ENCODE results near the gene NUAK2.

Gene NUAK2

GRCh38 chr1:205294175-205294917 is 27.2 kb downstream of the NUAK2 start:
- DNase-seq: no peak

DNA sequence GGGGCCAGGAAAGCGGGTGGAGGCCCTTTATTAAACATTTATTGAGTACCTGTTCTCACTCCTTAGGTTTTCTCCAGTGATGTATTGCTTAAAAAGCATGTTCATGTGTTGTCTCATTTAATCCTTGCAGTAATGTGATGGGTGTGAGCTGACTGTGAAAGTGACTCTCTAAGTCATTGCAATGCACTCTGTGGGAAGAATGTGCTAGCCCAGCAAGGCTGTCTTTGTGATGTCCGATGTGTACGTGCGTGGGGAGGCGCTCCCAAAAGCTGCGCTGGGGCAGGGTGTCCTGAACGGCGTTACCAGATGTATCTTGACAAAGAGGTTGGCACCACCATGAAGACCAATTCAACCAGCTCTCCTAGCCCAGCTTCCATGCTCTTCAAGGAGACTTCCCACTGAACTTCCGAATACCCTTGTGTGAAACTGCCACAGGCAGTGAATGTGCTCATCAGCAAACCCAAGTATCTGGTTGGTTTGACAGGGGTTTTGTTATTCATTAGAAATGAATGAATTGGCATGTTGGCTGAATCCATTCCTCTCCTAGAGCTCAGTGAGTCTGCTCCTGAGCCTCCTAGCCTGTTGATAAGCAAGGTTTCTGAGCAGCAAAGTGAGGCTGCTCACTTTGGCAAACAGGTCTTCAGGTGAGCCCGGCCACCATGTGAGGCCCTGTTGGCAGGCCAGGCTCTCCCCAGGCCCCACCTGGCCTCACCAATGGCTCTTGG is 28.0 kb downstream of the NUAK2 start:
- no peak for DNase-seq

DNA sequence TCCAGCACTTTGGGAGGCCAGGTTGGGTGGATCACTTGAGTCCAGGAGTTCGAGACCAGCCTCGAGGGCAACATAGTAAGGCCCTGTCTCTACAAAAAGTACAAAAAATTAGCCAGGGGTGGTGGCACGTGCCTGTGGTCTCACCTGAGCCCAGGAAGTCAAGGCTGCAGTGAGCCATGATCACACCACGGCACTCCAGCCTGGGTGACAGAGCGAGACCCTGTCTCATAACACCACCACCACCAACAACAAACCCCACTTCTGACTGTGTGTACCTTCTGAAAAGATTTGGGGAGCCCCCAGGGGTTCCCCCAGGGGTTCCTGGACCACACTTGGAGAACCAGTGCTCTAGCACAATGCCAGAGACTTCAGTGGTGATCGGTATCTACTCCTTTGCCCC is 29.9 kb downstream of the NUAK2 start:
- DNase-seq: no peak

- peak; percentile 96 to 99 for DNase-seq
Measured at GRCh38 chr1:205287767-205288559, 33.6 kb downstream of the NUAK2 start.

- DNase-seq: peak in 1 of 2 donors; percentile 37
Measured at GRCh38 chr1:205287076-205287475, 34.5 kb downstream of the NUAK2 start.

DNA sequence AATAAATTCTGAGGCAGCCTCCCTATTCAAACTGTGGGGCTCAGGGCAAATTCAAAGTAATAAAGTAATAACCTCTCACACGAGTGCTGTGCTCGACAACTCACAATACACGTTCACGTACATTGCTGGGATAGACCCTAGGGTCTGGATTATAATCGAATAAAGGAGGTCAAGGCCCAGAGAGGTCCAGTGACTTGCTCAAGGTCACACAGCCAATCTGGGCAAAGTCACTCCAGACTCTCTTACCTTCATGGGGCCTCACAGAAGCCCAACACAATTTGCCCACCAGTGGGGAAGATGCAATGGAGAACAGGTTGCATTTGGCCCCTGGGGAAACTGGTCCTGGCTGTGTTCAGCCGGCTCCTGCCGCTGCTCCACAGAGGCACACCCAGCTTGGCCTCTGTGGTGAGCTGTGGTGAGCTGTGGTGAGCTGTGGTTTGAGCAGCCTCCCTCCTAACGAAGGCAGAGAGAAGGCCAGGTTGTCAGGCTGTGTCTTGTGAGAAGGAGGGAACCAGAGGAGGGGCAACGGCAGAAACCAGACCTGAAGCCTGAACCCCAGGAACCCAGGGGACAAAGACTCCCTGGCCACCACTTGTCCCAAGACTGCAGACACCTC is 35.1 kb downstream of the NUAK2 start:
- DNase-seq: peak in 1 of 2 donors; percentile 11

- peak; percentile 41 to 59 for DNase-seq
Measured at GRCh38 chr1:205285381-205286101, 36.0 kb downstream of the NUAK2 start.

DNA sequence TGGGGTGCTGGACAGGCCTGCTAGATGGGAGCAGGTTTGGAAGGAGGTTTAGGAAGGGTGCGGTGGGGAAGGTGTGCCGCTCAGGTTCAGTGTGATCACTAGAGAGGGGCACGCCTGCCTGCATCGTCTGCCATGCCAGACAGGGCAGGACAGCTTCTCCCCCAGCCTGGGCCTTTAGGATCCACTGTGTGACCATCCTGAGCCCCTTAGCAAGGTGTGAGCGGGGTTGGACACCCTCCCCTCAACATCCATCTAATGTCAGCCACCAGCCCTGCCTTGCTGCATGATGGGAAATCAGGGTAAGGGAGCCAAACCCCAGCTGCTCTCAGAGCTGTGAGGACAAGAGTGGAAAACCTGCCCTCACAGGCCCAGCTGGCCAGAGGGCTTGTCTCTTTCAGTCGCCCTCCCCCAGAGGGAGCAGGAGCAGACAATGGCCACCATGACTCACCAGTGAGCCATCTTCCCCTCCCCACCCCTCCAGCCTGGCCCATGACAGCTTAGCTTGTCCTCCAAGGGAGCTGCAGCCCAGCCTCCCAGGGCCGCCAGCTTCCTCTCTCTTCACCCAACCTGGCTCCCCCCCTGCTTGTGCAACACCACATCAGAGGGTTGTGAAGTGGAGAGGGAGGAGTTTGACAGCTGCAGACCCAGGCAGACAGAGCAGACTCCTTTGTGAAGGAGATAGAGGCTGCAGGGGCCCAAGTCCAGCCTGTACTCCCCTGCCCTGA is 37.0 kb downstream of the NUAK2 start:
- DNase-seq: peak; percentile 96 to 97

DNA sequence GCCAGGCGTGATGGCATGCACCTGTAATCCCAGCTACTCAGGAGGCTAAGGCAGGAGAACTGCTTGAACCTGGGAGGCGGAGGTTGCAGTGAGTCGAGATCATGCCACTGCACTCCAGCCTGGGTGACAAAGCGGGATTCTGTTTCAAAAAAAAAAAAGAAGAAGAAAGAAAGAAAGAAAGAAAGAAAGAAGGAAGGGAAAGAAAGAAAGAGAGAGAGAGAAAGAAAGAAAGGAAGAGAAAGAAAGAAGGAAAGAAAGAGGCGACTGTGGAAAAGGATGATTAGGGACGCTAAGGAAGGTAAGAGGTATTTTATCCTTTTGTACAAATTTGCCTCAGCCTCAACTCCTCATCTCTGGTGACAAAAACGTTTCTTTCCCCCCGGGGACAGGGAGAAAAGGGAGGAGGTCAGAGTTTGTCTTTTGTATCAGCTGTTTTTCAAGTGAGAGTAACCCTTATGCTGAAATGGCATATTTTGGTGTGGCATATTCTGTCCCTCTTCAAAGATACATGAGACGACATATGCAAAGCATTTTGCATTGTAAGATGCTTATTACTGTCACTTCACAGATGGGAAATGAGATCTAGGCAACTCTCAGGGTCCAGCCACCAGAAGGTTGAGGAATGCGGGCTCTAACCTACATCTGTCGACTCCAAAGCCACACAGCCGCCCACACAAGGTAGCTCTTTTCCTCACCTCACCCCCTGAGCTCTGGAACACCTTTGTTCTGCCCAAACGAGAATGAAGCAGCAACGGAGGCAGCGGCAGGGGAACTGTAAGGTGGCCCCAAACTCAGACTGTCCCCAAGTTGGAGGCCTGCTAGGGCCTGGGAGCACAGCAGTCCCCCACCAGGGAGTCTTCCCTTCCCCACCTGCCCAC is 38.0 kb downstream of the NUAK2 start:
- no peak for DNase-seq

- peak in 1 of 2 donors; percentile 28 for DNase-seq
Measured at GRCh38 chr1:205280666-205281395, 40.7 kb downstream of the NUAK2 start.

DNA sequence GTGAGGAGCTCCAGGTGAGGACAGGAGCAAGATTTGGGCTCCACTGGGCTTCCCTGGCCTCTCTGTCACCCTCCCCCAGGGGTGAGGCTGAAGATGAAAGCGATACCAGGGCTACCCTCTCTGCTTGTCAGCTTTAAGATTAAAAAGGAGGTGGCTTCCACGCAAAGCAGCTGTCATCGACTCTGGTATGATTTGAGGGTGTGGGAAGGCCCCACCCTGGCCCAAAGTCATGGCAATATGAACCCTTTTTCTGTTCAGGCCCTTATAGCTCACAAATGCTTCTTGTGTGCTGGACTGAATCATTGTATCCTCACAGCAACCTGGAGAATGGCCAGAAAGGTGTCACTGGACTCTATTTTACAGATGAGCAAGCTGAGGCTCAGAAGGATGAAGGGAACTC is 41.6 kb downstream of the NUAK2 start:
- DNase-seq: no peak

DNA sequence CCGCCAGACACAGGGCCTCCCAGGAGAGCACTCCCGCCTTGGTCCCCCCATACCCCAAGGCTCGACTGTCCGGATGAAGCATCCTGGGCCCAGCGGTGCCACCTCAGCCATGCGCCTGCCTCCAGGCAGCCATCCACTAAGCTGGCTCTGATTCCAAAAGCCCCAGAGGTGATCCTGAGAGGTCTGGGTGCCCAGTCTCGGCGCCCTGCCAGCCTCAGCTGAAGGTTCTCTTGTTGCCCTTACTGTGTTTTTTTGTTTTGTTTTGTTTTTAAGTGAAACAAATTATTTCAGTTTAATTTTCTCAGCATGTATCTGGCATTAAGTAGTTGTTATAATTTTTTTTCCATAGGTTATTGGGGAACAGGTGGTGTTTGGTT is 44.9 kb downstream of the NUAK2 start:
- DNase-seq: no peak

DNA sequence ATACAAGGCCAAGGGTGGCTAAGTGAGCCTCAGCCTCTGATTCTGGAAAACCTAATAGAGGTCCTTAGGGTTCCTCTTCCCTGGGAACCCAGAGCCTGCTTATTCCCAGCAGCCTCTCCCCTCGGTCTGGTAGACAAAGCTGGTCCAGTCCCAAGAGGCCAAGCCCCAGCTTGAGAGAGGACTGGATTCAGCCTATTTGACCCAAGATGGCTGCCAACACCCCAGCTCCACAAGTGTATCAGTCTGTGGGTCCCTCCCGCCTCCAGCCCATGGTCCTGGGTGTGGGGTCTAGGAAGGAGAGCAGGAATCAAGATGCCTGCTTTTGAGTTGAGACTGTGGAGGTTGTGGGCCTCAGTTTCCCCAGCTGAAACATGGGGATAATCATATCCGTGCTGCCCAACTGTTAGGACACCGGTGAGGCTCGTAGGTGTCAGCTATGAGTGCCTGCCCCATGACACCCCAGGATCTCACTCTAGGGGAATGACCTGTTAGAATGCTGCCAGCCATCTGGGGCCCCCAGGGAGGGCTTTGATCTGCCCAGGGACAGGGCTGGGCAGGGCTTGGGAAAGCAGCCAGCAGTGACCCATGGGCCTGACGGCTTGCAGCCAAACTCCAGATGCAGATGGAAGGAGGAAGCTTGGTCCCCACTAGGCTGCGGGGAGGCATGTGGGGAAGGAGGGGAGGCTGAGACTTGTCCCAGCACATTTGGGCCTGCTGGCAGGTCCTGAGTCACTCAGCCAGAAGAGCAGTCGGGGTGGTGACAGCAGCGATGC is 45.4 kb downstream of the NUAK2 start:
- no peak for DNase-seq

- no peak for DNase-seq
Measured at GRCh38 chr1:205275133-205275532, 46.4 kb downstream of the NUAK2 start.

- DNase-seq: peak; percentile 8 to 52
Measured at GRCh38 chr1:205274041-205274691, 47.4 kb downstream of the NUAK2 start.

DNA sequence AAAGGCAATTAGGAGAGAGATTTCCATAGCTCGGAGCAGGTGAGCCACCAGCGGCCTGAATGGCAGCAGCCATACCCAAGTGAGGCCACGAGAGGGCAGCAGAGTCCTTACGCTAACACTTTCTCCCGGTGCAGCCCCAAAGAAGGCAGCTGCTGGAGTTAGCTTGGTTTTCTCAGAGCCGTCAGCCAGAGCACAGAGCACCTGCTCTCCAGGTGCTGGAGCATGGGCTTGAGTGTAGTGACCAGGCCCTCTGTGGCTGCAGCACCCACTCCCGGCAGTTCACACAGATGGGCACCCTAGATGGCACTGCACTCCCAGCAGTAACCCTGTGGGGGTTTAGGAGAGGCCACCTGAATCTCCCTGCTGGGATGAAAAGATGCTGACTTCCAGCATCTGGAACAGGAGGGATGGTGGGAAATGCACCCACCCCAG is 48.0 kb downstream of the NUAK2 start:
- DNase-seq: peak; percentile 77 to 86

DNA sequence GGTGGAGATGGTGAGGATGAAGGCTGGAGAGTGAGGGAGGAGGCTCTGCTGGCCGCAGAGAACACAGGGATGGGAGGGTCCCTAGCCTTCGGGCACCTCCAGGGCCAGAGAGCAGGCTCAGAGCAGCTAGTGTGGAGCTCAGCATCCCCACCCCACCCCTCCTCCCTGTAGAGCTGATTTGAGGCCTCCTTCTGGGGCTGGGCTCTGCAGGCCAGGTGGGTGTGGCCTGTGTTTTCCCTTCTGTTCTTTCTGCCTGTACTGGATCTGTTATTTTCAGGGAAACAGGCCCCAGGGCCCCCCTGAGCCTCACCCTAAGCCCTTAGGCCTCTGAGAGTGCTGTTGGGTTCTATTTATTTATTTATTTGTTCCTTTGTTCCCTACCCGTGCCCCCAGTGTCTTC is 49.0 kb downstream of the NUAK2 start:
- no peak for DNase-seq

GRCh38 chr1:205271745-205272144 is 49.8 kb downstream of the NUAK2 start:
- DNase-seq: no peak

Measured in inflammatory macrophage (primary cell).